Measurements from ENCODE around the gene XPO4. TPM values are rescaled to one million over a fixed set of nuclear protein-coding genes. Genes with fewer than 3 reads are reported as not detected.

Gene XPO4
- total RNA-seq, 1 donor from 2014 or later: 25.6 TPM

- no peak for DNase-seq (ENCODE audit: low spot score)
Observed at GRCh38 chr13:20828539-20829364, 73.8 kb downstream of the XPO4 start.

- DNase-seq (ENCODE audit: low spot score): no peak
Observed at GRCh38 chr13:20826843-20827560, 75.5 kb downstream of the XPO4 start.

- no peak for DNase-seq (ENCODE audit: low spot score)
Observed at GRCh38 chr13:20826301-20826700, 76.2 kb downstream of the XPO4 start.

- DNase-seq (ENCODE audit: low spot score): no peak
Observed at GRCh38 chr13:20825477-20825875, 77.1 kb downstream of the XPO4 start.

- DNase-seq (ENCODE audit: low spot score): no peak
Observed at GRCh38 chr13:20824762-20825476, 77.6 kb downstream of the XPO4 start.

- DNase-seq (ENCODE audit: low spot score): no peak
Observed at GRCh38 chr13:20823071-20823470, 79.5 kb downstream of the XPO4 start.

GRCh38 chr13:20822406-20822805, 80.1 kb downstream of the XPO4 start:
- no peak for DNase-seq (ENCODE audit: low spot score)

GRCh38 chr13:20819715-20820114, 82.8 kb downstream of the XPO4 start:
- no peak for DNase-seq (ENCODE audit: low spot score)

GRCh38 chr13:20815464-20815863, 87.1 kb downstream of the XPO4 start:
- DNase-seq (ENCODE audit: low spot score): no peak

GRCh38 chr13:20814224-20814910, 88.2 kb downstream of the XPO4 start:
- peak; percentile 87 for DNase-seq (ENCODE audit: low spot score)

- no peak for DNase-seq (ENCODE audit: low spot score)
Observed at GRCh38 chr13:20812890-20813289, 89.7 kb downstream of the XPO4 start.

GRCh38 chr13:20810808-20811207, 91.7 kb downstream of the XPO4 start:
- DNase-seq (ENCODE audit: low spot score): no peak

GRCh38 chr13:20808874-20809273, 93.7 kb downstream of the XPO4 start:
- DNase-seq (ENCODE audit: low spot score): no peak

- DNase-seq (ENCODE audit: low spot score): no peak
Observed at GRCh38 chr13:20803180-20803965, 99.2 kb downstream of the XPO4 start.

- DNase-seq (ENCODE audit: low spot score): no peak
Observed at GRCh38 chr13:20801707-20802106, 100.8 kb downstream of the XPO4 start.

- DNase-seq (ENCODE audit: low spot score): no peak
Observed at GRCh38 chr13:20799726-20800416, 102.7 kb downstream of the XPO4 start.

- no peak for DNase-seq (ENCODE audit: low spot score)
Observed at GRCh38 chr13:20798027-20798426, 104.5 kb downstream of the XPO4 start.

GRCh38 chr13:20796791-20797508, 105.6 kb downstream of the XPO4 start:
- no peak for DNase-seq (ENCODE audit: low spot score)

- no peak for DNase-seq (ENCODE audit: low spot score)
Observed at GRCh38 chr13:20789665-20790064, 112.9 kb downstream of the XPO4 start.

GRCh38 chr13:20788312-20788711, 114.2 kb downstream of the XPO4 start:
- no peak for DNase-seq (ENCODE audit: low spot score)
